ENCODE data around the gene SHISA9.

Gene SHISA9

GRCh38 chr16:13127144-13127543 lies 225.7 kb downstream of the SHISA9 start:
- Histone ChIP-seq H2AFZ (ENCODE audit: low read depth) (no peak overlapping the region), H3K27ac (no peak overlapping the region), H3K79me2 (ENCODE audit: insufficient read depth, low read depth) (no peaks in the 10 kb centered on the region), H3K27me3 (ENCODE audit: insufficient read depth, low read depth) (no peaks in the 10 kb centered on the region), H3K9ac (no peak overlapping the region), H3K36me3 (ENCODE audit: insufficient read depth) (no peaks in the 10 kb centered on the region), H3K4me2 (no peak overlapping the region), H3K4me3 (IDR thresholded peaks at IDR 0.05; ENCODE audit: insufficient read depth, low read depth, low read length) (no peak overlapping the region), H4K20me1 (ENCODE audit: insufficient read depth) (no peaks in the 10 kb centered on the region), H3K4me1 (ENCODE audit: low read depth, poor library complexity, severe bottlenecking) (no peaks in the 10 kb centered on the region)
- TF ChIP-seq CTCF (conservative IDR thresholded peaks at IDR 0.05; ENCODE audit: low read depth, low read length) = no peak

- H3K36me3 ChIP-seq (ENCODE audit: insufficient read depth) = no peaks in the 10 kb centered on the region
- H3K27ac ChIP-seq = no peak overlapping the region
- H3K79me2 ChIP-seq (ENCODE audit: insufficient read depth, low read depth) = no peaks in the 10 kb centered on the region
- no peaks in the 10 kb centered on the region for H3K4me1 ChIP-seq (ENCODE audit: low read depth, poor library complexity, severe bottlenecking)
- H3K4me3 ChIP-seq (IDR thresholded peaks at IDR 0.05; ENCODE audit: insufficient read depth, low read depth, low read length) = no peak overlapping the region
- H3K4me2 ChIP-seq = no peak overlapping the region
- H3K27me3 ChIP-seq (ENCODE audit: insufficient read depth, low read depth) = no peaks in the 10 kb centered on the region
- no peak overlapping the region for H3K9ac ChIP-seq
- TF ChIP-seq CTCF (conservative IDR thresholded peaks at IDR 0.05; ENCODE audit: low read depth, low read length) = no peak
- no peaks in the 10 kb centered on the region for H4K20me1 ChIP-seq (ENCODE audit: insufficient read depth)
- no peak overlapping the region for H2AFZ ChIP-seq (ENCODE audit: low read depth)
These were observed 229.2 kb downstream of the SHISA9 start for GRCh38 chr16:13130586-13130985.

- Histone ChIP-seq H3K4me1 (ENCODE audit: low read depth, poor library complexity, severe bottlenecking) (no peaks in the 10 kb centered on the region), H2AFZ (ENCODE audit: low read depth) (no peak overlapping the region), H3K4me2 (no peak overlapping the region), H4K20me1 (ENCODE audit: insufficient read depth) (no peaks in the 10 kb centered on the region), H3K27ac (no peak overlapping the region), H3K79me2 (ENCODE audit: insufficient read depth, low read depth) (no peaks in the 10 kb centered on the region), H3K36me3 (ENCODE audit: insufficient read depth) (no peaks in the 10 kb centered on the region), H3K9ac (no peak overlapping the region), H3K27me3 (ENCODE audit: insufficient read depth, low read depth) (no peaks in the 10 kb centered on the region), H3K4me3 (IDR thresholded peaks at IDR 0.05; ENCODE audit: insufficient read depth, low read depth, low read length) (no peak overlapping the region)
- no peak for TF ChIP-seq CTCF (conservative IDR thresholded peaks at IDR 0.05; ENCODE audit: low read depth, low read length)
These were observed 233.4 kb downstream of the SHISA9 start for GRCh38 chr16:13134836-13135235.

GRCh38 chr16:13136901-13137300 lies 235.5 kb downstream of the SHISA9 start:
- Histone ChIP-seq H3K27me3 (ENCODE audit: insufficient read depth, low read depth) (no peaks in the 10 kb centered on the region), H3K9ac (no peak overlapping the region), H2AFZ (ENCODE audit: low read depth) (no peak overlapping the region), H4K20me1 (ENCODE audit: insufficient read depth) (no peaks in the 10 kb centered on the region), H3K79me2 (ENCODE audit: insufficient read depth, low read depth) (no peaks in the 10 kb centered on the region), H3K36me3 (ENCODE audit: insufficient read depth) (no peaks in the 10 kb centered on the region), H3K4me1 (ENCODE audit: low read depth, poor library complexity, severe bottlenecking) (no peaks in the 10 kb centered on the region), H3K27ac (no peak overlapping the region), H3K4me3 (IDR thresholded peaks at IDR 0.05; ENCODE audit: insufficient read depth, low read depth, low read length) (no peak overlapping the region), H3K4me2 (no peak overlapping the region)
- TF ChIP-seq CTCF (conservative IDR thresholded peaks at IDR 0.05; ENCODE audit: low read depth, low read length) = no peak

GRCh38 chr16:13138528-13138927 lies 237.1 kb downstream of the SHISA9 start:
- no peak overlapping the region for H2AFZ ChIP-seq (ENCODE audit: low read depth)
- H3K9ac ChIP-seq = no peak overlapping the region
- no peaks in the 10 kb centered on the region for H3K27me3 ChIP-seq (ENCODE audit: insufficient read depth, low read depth)
- no peak overlapping the region for H3K4me2 ChIP-seq
- H4K20me1 ChIP-seq (ENCODE audit: insufficient read depth) = no peaks in the 10 kb centered on the region
- no peak overlapping the region for H3K4me3 ChIP-seq (IDR thresholded peaks at IDR 0.05; ENCODE audit: insufficient read depth, low read depth, low read length)
- no peak for TF ChIP-seq CTCF (conservative IDR thresholded peaks at IDR 0.05; ENCODE audit: low read depth, low read length)
- no peaks in the 10 kb centered on the region for H3K79me2 ChIP-seq (ENCODE audit: insufficient read depth, low read depth)
- H3K27ac ChIP-seq = no peak overlapping the region
- no peaks in the 10 kb centered on the region for H3K36me3 ChIP-seq (ENCODE audit: insufficient read depth)
- no peaks in the 10 kb centered on the region for H3K4me1 ChIP-seq (ENCODE audit: low read depth, poor library complexity, severe bottlenecking)
